Aorta (tissue), 5 donors: ENCODE results near the gene BAX. TPM values are rescaled to one million over a fixed set of nuclear protein-coding genes. Genes with fewer than 3 reads are reported as not detected.

ENCODE experiments used
- ATAC-seq: fragments of 200-7000 bp; cut with Tn5 transposase; one replicate; pipeline ENCODE4 v1.9.1; 2022; ENCODE audit warnings: moderate library complexity; ENCODE audit not compliant: low FRiP score
- DNase-seq, 2 donors: peaks; one replicate each; pipeline ENCODE4 v3.0.0-alpha.2; 2020
- H3K27ac ChIP-seq, 2 donors: one replicate each; pipeline ENCODE4 v1.5.1; 2013; ENCODE audit warnings: low read length in 2 of 2, mild to moderate bottlenecking in 2 of 2, moderate library complexity in 2 of 2, control low read depth in 1 of 2, inconsistent platforms in 1 of 2, low read depth in 1 of 2
- H3K27me3 ChIP-seq, 2 donors: one replicate each; pipeline ENCODE4 v1.6.1; 2013; ENCODE audit warnings: control low read depth in 1 of 2, low read length in 1 of 2, mild to moderate bottlenecking in 1 of 2, moderate library complexity in 1 of 2; ENCODE audit not compliant: insufficient read depth in 2 of 2, control insufficient read depth in 1 of 2
- H3K36me3 ChIP-seq, 2 donors: one replicate each; pipeline ENCODE4 v1.6.1; 2013; ENCODE audit warnings: control low read depth in 1 of 2, low read length in 1 of 2, mild to moderate bottlenecking in 1 of 2; ENCODE audit not compliant: insufficient read depth in 2 of 2, control insufficient read depth in 1 of 2
- H3K4me1 ChIP-seq, 2 donors: one replicate each; pipeline ENCODE4 v1.6.1; 2013; ENCODE audit warnings: low read length in 2 of 2, control low read depth in 1 of 2, mild to moderate bottlenecking in 1 of 2, moderate library complexity in 1 of 2; ENCODE audit not compliant: insufficient read depth in 2 of 2, control insufficient read depth in 1 of 2
- H3K4me3 ChIP-seq, 2 donors: one replicate each; pipeline ENCODE4 v1.5.1; 2013; ENCODE audit warnings: low read length in 2 of 2, control low read depth in 1 of 2, mild to moderate bottlenecking in 1 of 2
- H3K9me3 ChIP-seq: one replicate; pipeline ENCODE4 v1.6.1; 2013; ENCODE audit warnings: mild to moderate bottlenecking, low read length; ENCODE audit not compliant: control insufficient read depth
- WGBS, 2 donors: extraction: QIAGEN DNeasy Blood & Tissue Kit; methylation state at CpG; one replicate each; pipeline ENCODE4 v1.1.7; 2013; 5-methylcytosine and 5-hydroxymethylcytosine counted together
- intact Hi-C, 2 donors: fragments of 100-400 bp; cut with DNase I; formaldehyde crosslinking; loops; one replicate each; pipeline versions ENCODE4 v1.14.2 to v1.15.0; 2022
- polyA plus RNA-seq, 2 donors: library from polyadenylated mRNA; stranded (reverse); fragments of 200-250 nt; gene quantifications; one replicate each; pipeline ENCODE4 v1.2.3, GENCODE V29; 2013
- total RNA-seq, 2 donors: library from RNA; stranded (reverse); fragmentation: NEBNext Ultra II Directional; extraction: Animal tissue kit (Norgen Biotek cat#: 25700); gene quantifications; one replicate each; pipeline ENCODE4 v1.2.1, GENCODE V29; 2021
- donor health status: healthy with polysubstance abuse.
- donor health status: Bipolar disorder and iron deficiency.
- donor health status: DM: no; HTN: no; CAD: no.
- donor health status: DM: no; HTN: no; CAD: no.
- donor health status: DM: yes; HTN: yes; CAD: no.

BAX gene
- total and polyA plus RNA-seq, 4 donors, result 69.6 to 83.9 (median 80.6) TPM

- intact Hi-C loops, result loop anchor here in 1 of 2 donors (2.0 kb wide), 1 partner anchor 53 kb away; the partner anchor contains the start of gene NUCB1
- peak; percentile 32 for ATAC-seq
- Histone ChIP-seq H3K4me3 (no peak overlapping the region), H3K9me3 (no peaks in the 10 kb centered on the region), H3K27me3 (no peaks in the 10 kb centered on the region), H3K36me3 (no peaks in the 10 kb centered on the region), H3K27ac (peak overlapping the region; percentile 82 to 91), H3K4me1 (peaks cover 0 to 1% of the 10 kb centered on the region in 2 donors)
- WGBS, 2 donors, result 34 to 35% methylated on average over 11 of the region's 11 CpGs
- no peak for DNase-seq
Observed at GRCh38 chr19:48953990-48954594, 583 bp upstream of the BAX start.

DNA sequence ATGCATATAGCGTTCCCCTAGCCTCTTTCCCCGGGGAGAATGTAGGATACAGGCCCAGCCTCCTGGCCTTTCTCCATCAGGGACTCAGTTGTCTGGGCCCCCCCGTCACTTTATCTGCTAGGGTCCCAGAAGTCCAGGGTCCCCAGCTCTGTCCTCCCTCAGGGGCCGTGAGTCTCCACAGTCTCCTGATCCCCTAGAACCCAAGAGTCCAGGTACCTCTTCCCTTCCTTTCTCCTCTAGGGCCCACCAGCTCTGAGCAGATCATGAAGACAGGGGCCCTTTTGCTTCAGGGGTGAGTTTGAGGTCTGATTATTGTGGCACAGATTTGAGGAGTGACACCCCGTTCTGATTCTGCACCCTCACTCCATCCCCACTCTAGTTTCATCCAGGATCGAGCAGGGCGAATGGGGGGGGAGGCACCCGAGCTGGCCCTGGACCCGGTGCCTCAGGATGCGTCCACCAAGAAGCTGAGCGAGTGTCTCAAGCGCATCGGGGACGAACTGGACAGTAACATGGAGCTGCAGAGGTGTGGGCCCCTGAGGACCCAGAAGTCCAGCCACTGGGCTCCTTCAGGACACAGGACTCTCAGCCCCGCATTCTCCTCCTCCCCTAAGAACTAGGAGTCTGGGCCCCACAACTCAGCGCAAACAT, 758 bp downstream of the BAX start:
- DNase-seq (no peak), ATAC-seq (no peak)
- 51 to 58% methylated on average over 16 of the region's 16 CpGs for WGBS, 2 donors
- Histone ChIP-seq H3K36me3 (no peaks in the 10 kb centered on the region), H3K4me3 (peak overlapping the region; percentile 73 to 77), H3K4me1 (peaks cover 0 to 1% of the 10 kb centered on the region in 2 donors), H3K27ac (peak overlapping the region in 1 of 2 donors; percentile 50), H3K27me3 (no peaks in the 10 kb centered on the region), H3K9me3 (no peaks in the 10 kb centered on the region)
- intact Hi-C loops, result loop anchor here in 1 of 2 donors (2.0 kb wide), 1 partner anchor 55 kb away; the partner anchor contains the start of gene NUCB1

DNA sequence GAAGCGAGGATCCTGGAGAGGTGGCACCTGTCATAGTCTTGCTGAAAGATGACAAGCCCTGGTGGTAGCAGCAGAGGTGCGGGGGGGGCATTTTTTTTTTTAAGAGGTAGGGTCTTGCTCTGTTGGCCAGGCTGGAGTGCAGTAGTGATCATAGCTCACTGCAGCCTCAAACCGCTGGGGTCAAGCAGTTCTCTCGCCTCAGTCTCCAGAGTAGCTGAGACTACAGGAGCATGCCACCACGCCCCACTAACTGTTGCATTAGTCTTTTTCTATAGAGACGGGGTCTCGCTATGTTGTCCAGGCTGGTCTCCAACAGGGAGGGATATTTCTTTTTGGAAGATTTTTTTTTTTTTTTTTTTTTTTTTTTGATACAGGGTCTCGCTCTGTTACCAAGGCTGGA, 3.3 kb downstream of the BAX start:
- Histone ChIP-seq H3K27ac (no peak overlapping the region), H3K36me3 (no peaks in the 10 kb centered on the region), H3K4me3 (no peak overlapping the region), H3K27me3 (no peaks in the 10 kb centered on the region), H3K4me1 (peaks cover 0 to 1% of the 10 kb centered on the region in 2 donors), H3K9me3 (no peaks in the 10 kb centered on the region)
- no peak for ATAC-seq
- intact Hi-C loops, result no loop called here
- DNase-seq, result no peak
- 96 to 97% methylated on average over 8 of the region's 8 CpGs for WGBS, 2 donors

DNA sequence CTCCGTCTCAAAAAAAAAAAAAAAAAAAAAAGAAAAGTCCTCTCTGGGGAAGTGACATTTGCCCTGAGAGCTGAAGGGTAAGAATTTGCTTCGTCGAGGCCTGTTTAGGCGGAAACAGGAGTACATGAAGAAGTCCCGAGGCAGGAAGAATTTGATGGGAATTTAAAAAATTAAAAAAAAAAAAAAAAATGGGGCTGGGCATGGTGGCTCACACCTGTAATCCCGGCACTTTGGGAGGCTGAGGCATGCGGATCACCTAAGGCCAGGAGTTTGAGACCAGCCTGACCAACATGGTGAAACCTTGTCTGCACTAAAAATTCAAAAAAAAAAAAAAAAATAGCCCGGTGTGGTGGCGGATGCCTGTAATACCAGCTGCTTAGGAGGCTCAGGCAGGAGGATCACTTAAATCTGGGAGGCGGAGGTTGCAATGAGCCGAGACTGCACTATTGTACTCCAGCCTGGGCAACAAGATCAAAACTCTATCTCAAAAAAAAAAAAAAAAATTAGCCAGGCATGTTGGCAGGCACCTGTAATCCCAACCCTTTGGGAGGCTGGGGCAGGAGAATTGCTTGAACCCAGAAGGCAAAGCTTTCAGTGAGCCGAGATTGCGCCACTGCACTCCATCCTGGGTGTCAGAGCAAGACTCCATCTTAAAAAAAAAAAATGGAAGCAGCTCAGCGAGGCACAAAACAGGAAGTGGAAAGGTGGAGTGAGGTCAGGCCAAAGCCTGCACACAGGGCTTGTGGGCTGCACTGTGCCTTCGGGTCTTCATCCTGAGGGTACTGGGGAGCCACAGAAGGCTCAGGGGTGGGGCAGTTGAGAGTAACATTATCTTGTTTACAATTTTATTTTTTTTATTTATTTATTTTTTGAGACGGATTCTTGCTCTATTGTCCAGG, 4.9 kb downstream of the BAX start:
- H3K9me3 ChIP-seq, result no peaks in the 10 kb centered on the region
- intact Hi-C loops, result loop anchor here (5.0 to 10.0 kb wide), 2 partner anchors 32 to 85 kb away; partner anchors contain the start of gene PPP1R15A (in 1 of the 2)
- 84 to 88% methylated on average over 15 to 16 of the region's 16 CpGs for WGBS, 2 donors
- no peaks in the 10 kb centered on the region for H3K27me3 ChIP-seq
- H3K4me1 ChIP-seq, result peaks cover 0 to 1% of the 10 kb centered on the region in 2 donors
- H3K27ac ChIP-seq, result no peak overlapping the region
- no peaks in the 10 kb centered on the region for H3K36me3 ChIP-seq
- ATAC-seq (no peak), DNase-seq (peak in 1 of 2 donors; percentile 70)
- H3K4me3 ChIP-seq, result no peak overlapping the region

DNA sequence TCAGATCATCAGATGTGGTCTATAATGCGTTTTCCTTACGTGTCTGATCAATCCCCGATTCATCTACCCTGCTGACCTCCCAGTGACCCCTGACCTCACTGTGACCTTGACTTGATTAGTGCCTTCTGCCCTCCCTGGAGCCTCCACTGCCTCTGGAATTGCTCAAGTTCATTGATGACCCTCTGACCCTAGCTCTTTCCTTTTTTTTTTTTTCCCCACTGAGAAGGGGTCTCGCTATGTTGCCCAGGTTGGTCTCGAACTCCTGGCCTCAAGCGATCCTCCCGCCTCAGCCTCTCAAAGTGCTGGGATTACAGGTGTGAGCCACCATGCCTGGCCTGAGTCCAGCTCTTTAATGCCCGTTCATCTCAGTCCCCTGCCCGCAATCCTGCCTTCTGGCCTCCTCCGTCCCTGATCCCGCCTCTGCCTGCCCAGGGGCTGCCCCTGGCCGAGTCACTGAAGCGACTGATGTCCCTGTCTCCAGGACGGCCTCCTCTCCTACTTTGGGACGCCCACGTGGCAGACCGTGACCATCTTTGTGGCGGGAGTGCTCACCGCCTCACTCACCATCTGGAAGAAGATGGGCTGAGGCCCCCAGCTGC, 6.5 kb downstream of the BAX start:
- 83 to 85% methylated on average over 19 of the region's 19 CpGs for WGBS, 2 donors
- no peak overlapping the region for H3K27ac ChIP-seq
- DNase-seq (no peak), ATAC-seq (no peak)
- H3K27me3 ChIP-seq, result peaks cover 0 to 2% of the 10 kb centered on the region in 2 donors
- H3K4me1 ChIP-seq, result peaks cover 0 to 1% of the 10 kb centered on the region in 2 donors
- no peaks in the 10 kb centered on the region for H3K9me3 ChIP-seq
- H3K36me3 ChIP-seq, result no peaks in the 10 kb centered on the region
- intact Hi-C loops, result loop anchor here (5.0 to 10.0 kb wide), 2 partner anchors 34 to 86 kb away; partner anchors contain the start of gene PPP1R15A (in 1 of the 2)
- H3K4me3 ChIP-seq, result no peak overlapping the region

GRCh38 chr19:48961673-48962028, 7.0 kb downstream of the BAX start:
- Histone ChIP-seq H3K4me3 (no peak overlapping the region), H3K4me1 (no peaks in the 10 kb centered on the region), H3K36me3 (no peaks in the 10 kb centered on the region), H3K27me3 (peaks cover 0 to 2% of the 10 kb centered on the region in 2 donors), H3K27ac (no peak overlapping the region), H3K9me3 (no peaks in the 10 kb centered on the region)
- DNase-seq (no peak), ATAC-seq (no peak)
- intact Hi-C loops, result loop anchor here (5.0 to 10.0 kb wide), 2 partner anchors 34 to 87 kb away; partner anchors contain the start of gene PPP1R15A (in 1 of the 2)
- 83 to 85% methylated on average over 12 of the region's 12 CpGs for WGBS, 2 donors

DNA sequence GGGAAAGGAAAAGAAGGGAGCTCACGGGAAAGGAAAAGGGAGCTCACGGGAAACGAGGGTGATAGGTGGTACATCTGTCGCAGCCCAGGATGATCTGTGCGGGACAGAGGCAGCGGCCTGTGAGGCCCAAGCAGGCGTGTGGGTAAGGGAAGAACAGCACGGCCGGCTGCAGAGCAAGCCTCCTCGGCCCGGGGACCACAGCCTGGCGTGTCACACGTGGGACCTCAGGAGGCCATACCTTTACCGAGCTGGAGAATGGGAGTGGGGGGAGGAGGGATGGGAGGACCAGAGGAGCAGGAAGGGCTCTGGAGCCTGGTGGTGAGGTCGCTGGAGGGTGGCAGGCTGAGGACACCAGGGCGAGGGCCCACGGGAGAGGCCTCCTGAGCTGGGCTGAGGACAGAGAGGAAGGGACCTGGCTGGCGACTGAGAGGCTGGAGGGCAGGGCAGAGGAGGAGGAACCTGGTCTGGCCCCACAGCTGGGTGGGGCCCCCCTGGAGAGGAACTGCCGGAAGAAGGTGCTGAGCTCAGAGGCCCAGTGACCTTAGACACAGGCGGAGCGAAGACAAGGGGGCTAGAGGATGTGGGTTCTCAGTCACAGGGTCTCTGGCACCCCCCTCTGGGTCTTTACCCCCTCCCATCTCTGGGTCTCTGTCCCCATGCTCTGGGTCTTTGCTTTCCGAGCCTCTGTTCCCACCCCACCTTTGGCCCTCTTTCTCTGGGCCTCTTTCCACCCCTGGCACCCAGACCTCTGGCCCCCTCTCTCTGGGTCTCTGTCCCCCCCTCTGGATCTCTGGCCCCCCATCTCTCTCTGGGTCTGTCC, 7.6 kb downstream of the BAX start:
- Histone ChIP-seq H3K27ac (peak overlapping the region in 1 of 2 donors; percentile 61), H3K4me1 (no peaks in the 10 kb centered on the region), H3K9me3 (no peaks in the 10 kb centered on the region), H3K4me3 (no peak overlapping the region), H3K27me3 (peaks cover 0 to 2% of the 10 kb centered on the region in 2 donors), H3K36me3 (no peaks in the 10 kb centered on the region)
- WGBS, 2 donors, result 69 to 75% methylated on average over 22 of the region's 22 CpGs
- no peak for ATAC-seq
- peak in 1 of 2 donors; percentile 85 for DNase-seq
- intact Hi-C loops, result loop anchor here (5.0 to 10.0 kb wide), 2 partner anchors 35 to 87 kb away; partner anchors contain the start of gene PPP1R15A (in 1 of the 2)
